GM23338 (cell line): ENCODE measurements around the gene EPS8L2. TPM values are rescaled to one million over a fixed set of nuclear protein-coding genes. Genes with fewer than 3 reads are reported as not detected.

Experiments used
- ATAC-seq: fragments of 200-7000 bp; cut with Tn5 transposase; 3 replicates; pipeline ENCODE4 v1.9.1; 2020
- DNase-seq: peaks from one replicate; pipeline ENCODE4 v3.0.0-alpha.2; 2015; ENCODE audit warnings: low spot score
- H2AFZ ChIP-seq: fragments of 200-600 bp; sonication (generic); 2 replicates; pipeline ENCODE4 v1.8.0; 2016; ENCODE audit warnings: antibody characterized with exemption, mild to moderate bottlenecking, moderate library complexity
- H3F3A ChIP-seq: fragments of 200-600 bp; sonication (generic); replicated peaks from 2 replicates; pipeline ENCODE4 v1.8.0; 2017; ENCODE audit warnings: antibody characterized with exemption, mixed run types, low read depth
- H3K27ac ChIP-seq: fragments of 200-600 bp; sonication (generic); 2 replicates; pipeline ENCODE4 v1.6.1; 2016; ENCODE audit warnings: low read depth
- H3K27me3 ChIP-seq: fragments of 200-600 bp; sonication (generic); 2 replicates; pipeline ENCODE4 v1.8.0; 2016; ENCODE audit warnings: mild to moderate bottlenecking, mixed run types, moderate library complexity; ENCODE audit not compliant: insufficient read depth
- H3K36me3 ChIP-seq: fragments of 200-600 bp; sonication (generic); 2 replicates; pipeline ENCODE4 v1.8.0; 2016; ENCODE audit warnings: mild to moderate bottlenecking; ENCODE audit not compliant: insufficient read depth
- H3K4me1 ChIP-seq: fragments of 200-600 bp; sonication (generic); 2 replicates; pipeline ENCODE4 v1.8.0; 2016; ENCODE audit warnings: mild to moderate bottlenecking, moderate library complexity; ENCODE audit not compliant: insufficient read depth
- H3K4me2 ChIP-seq: fragments of 200-600 bp; sonication (generic); 2 replicates; pipeline ENCODE4 v1.7.1; 2017; ENCODE audit warnings: mixed run types
- H3K4me3 ChIP-seq: fragments of 200-600 bp; sonication (generic); 2 replicates; pipeline ENCODE4 v1.6.1; 2016; ENCODE audit warnings: mixed run types
- H3K79me2 ChIP-seq: fragments of 200-600 bp; sonication (generic); replicated peaks from 2 replicates; pipeline ENCODE4 v1.8.0; 2017; ENCODE audit warnings: mild to moderate bottlenecking; ENCODE audit not compliant: insufficient read depth
- H3K9me2 ChIP-seq: fragments of 200-600 bp; sonication (generic); 2 replicates; pipeline ENCODE4 v1.8.0; 2017; ENCODE audit not compliant: insufficient read depth
- H4K20me1 ChIP-seq: fragments of 200-600 bp; sonication (generic); replicated peaks from 2 replicates; pipeline ENCODE4 v1.8.0; 2017; ENCODE audit warnings: mild to moderate bottlenecking; ENCODE audit not compliant: insufficient read depth
- H3K27ac Mint-ChIP-seq: 2 replicates; pipeline ENCODE4 v1.8.0; 2020; ENCODE audit warnings: inconsistent platforms, mild to moderate bottlenecking, moderate library complexity, mixed read lengths
- H3K27me3 Mint-ChIP-seq: 3 replicates; pipeline ENCODE4 v1.8.0; 2022; ENCODE audit warnings: low read depth, mild to moderate bottlenecking, moderate library complexity, mixed read lengths, inconsistent platforms; ENCODE audit not compliant: insufficient read depth, poor library complexity
- H3K36me3 Mint-ChIP-seq: 3 replicates; pipeline ENCODE4 v1.8.0; 2021; ENCODE audit warnings: low read depth, mild to moderate bottlenecking, inconsistent platforms, moderate library complexity, mixed read lengths
- H3K4me1 Mint-ChIP-seq: 3 replicates; pipeline ENCODE4 v1.8.0; 2020; ENCODE audit warnings: mild to moderate bottlenecking, inconsistent platforms, mixed read lengths
- H3K4me3 Mint-ChIP-seq: 3 replicates; pipeline ENCODE4 v1.8.0; 2021; ENCODE audit warnings: moderate library complexity, mild to moderate bottlenecking, inconsistent platforms, mixed read lengths
- H3K9me3 Mint-ChIP-seq: 3 replicates; pipeline ENCODE4 v1.8.0; 2020; ENCODE audit warnings: moderate library complexity, mild to moderate bottlenecking, inconsistent platforms, mixed read lengths
- CREB1 ChIP-seq: fragments of 250-450 bp; sonication (Bioruptor Pico); IDR thresholded peaks from 2 replicates; pipeline ENCODE4 v1.5.0; 2020; ENCODE audit warnings: low read depth, mild to moderate bottlenecking, moderate library complexity
- ETS1 ChIP-seq: IDR thresholded peaks from 2 replicates; pipeline ENCODE4 v1.6.1; 2016; ENCODE audit warnings: antibody characterized with exemption
- EZH2 ChIP-seq: fragments of 200-600 bp; sonication (generic); IDR thresholded peaks from one replicate; pipeline ENCODE4 v1.8.0; 2017; ENCODE audit warnings: antibody characterized with exemption, mild to moderate bottlenecking, low read depth; ENCODE audit not compliant: unreplicated experiment
- JUNB ChIP-seq: IDR thresholded peaks from one replicate; pipeline ENCODE4 v1.6.1; 2016; ENCODE audit warnings: antibody characterized with exemption; ENCODE audit not compliant: unreplicated experiment
- NANOG ChIP-seq: IDR thresholded peaks from 2 replicates; pipeline ENCODE4 v1.6.1; 2016; ENCODE audit warnings: antibody characterized with exemption, borderline replicate concordance
- POLR2AphosphoS5 ChIP-seq: IDR thresholded peaks from 2 replicates; pipeline ENCODE4 v1.6.1; 2016; ENCODE audit warnings: antibody characterized with exemption, low read depth
- STAT1 ChIP-seq: IDR thresholded peaks from one replicate; pipeline ENCODE4 v1.6.1; 2016; ENCODE audit warnings: antibody characterized with exemption; ENCODE audit not compliant: unreplicated experiment
- ZNF114 ChIP-seq: fragments of 250-450 bp; sonication (Bioruptor Pico); IDR thresholded peaks from 2 replicates; pipeline ENCODE4 v1.5.0; 2020; ENCODE audit warnings: mild to moderate bottlenecking, moderate library complexity
- ZNF331 ChIP-seq: fragments of 250-450 bp; sonication (Bioruptor Pico); IDR thresholded peaks from 2 replicates; pipeline ENCODE4 v1.5.0; 2020; ENCODE audit warnings: low read depth, mild to moderate bottlenecking, moderate library complexity
- ZNF462 ChIP-seq: fragments of 250-450 bp; sonication (Bioruptor Pico); IDR thresholded peaks from 2 replicates; pipeline ENCODE4 v1.5.0; 2020; ENCODE audit warnings: mild to moderate bottlenecking, moderate library complexity
- polyA plus RNA-seq: library from polyadenylated mRNA; unstranded; fragments of >200 nt; fragmentation: Nextera tagmentation; extraction: Ambion mirVana; gene quantifications from 2 replicates; pipeline ENCODE4 v1.2.1, GENCODE V29; 2016
- total RNA-seq: library from RNA; depleted of rRNA; stranded (reverse); fragments of >200 nt; shearing (Covaris generic); gene quantifications from 2 replicates; pipeline ENCODE4 v1.2.3, GENCODE V29; 2014

Gene EPS8L2
- total and polyA plus RNA-seq, 2 experiments from 2014 or later = 38.7 to 59.4 TPM

GRCh38 chr11:714436-714835 is 8.4 kb downstream of the EPS8L2 start:
- no peaks in the 10 kb centered on the region for H3K36me3 ChIP-seq
- no peaks in the 10 kb centered on the region for H3K27me3 ChIP-seq
- TF ChIP-seq CREB1 (CRISPR knock-in tag) (no peak), STAT1 (no peak), EZH2 (no peak), ZNF462 (CRISPR knock-in tag) (no peak)
- no peak for DNase-seq
- Mint-ChIP-seq H3K36me3 (no peaks in the 10 kb centered on the region; the same call in 2 of the 3 replicates), H3K27me3 (peaks cover 6% of the 10 kb centered on the region), H3K4me3 (no peak overlapping the region), H3K4me1 (peaks cover 14% of the 10 kb centered on the region), H3K9me3 (peaks cover 7% of the 10 kb centered on the region; the same call in 2 of the 3 replicates), H3K27ac (no peak overlapping the region)
- 0 out of 2 replicates have a peak, but pooled peaks cover 4% of the 10 kb centered on the region for H3F3A ChIP-seq
- H2AFZ ChIP-seq = no peak overlapping the region
- H4K20me1 ChIP-seq = no peaks in the 10 kb centered on the region
- no peak overlapping the region for H3K4me3 ChIP-seq
- H3K9me2 ChIP-seq = no peaks in the 10 kb centered on the region
- H3K27ac ChIP-seq = no peak overlapping the region
- no peaks in the 10 kb centered on the region for H3K79me2 ChIP-seq
- H3K4me1 ChIP-seq = peaks cover 6% of the 10 kb centered on the region
- no peak for ATAC-seq
- H3K4me2 ChIP-seq = no peak overlapping the region

GRCh38 chr11:719214-720016 is 13.4 kb downstream of the EPS8L2 start:
- no peaks in the 10 kb centered on the region for H4K20me1 ChIP-seq
- H3K27me3 Mint-ChIP-seq = peaks cover 9% of the 10 kb centered on the region
- H3K36me3 Mint-ChIP-seq = no peaks in the 10 kb centered on the region; the same call in 2 of the 3 replicates
- no peaks in the 10 kb centered on the region; the same call in 1 of the 2 replicates for H3K4me1 ChIP-seq
- H3K4me3 Mint-ChIP-seq = no peak overlapping the region
- H3K27ac ChIP-seq = no peak overlapping the region
- DNase-seq (no peak), ATAC-seq (no peak)
- no peak overlapping the region for H3K27ac Mint-ChIP-seq
- H3K79me2 ChIP-seq = no peaks in the 10 kb centered on the region
- no peaks in the 10 kb centered on the region for H3K27me3 ChIP-seq
- 0 out of 2 replicates have a peak, but pooled peaks cover 15% of the 10 kb centered on the region for H3F3A ChIP-seq
- H3K4me2 ChIP-seq = no peak overlapping the region
- peaks cover 7% of the 10 kb centered on the region; the same call in 2 of the 3 replicates for H3K9me3 Mint-ChIP-seq
- H2AFZ ChIP-seq = no peak overlapping the region
- H3K36me3 ChIP-seq = no peaks in the 10 kb centered on the region
- H3K9me2 ChIP-seq = no peaks in the 10 kb centered on the region
- H3K4me1 Mint-ChIP-seq = peaks cover 2% of the 10 kb centered on the region; the same call in 2 of the 3 replicates
- no peak overlapping the region for H3K4me3 ChIP-seq
- TF ChIP-seq ZNF331 (CRISPR knock-in tag) (no peak), EZH2 (no peak), NANOG (no peak), ETS1 (no peak), CREB1 (CRISPR knock-in tag) (no peak), STAT1 (no peak), POLR2AphosphoS5 (no peak), JUNB (no peak), ZNF114 (CRISPR knock-in tag) (no peak)
